Stimulated activated CD4-positive, alpha-beta T cell treated with anti-CD3 and anti-CD28 coated beads, TNF-alpha, amount 100 ng/mL, for 4 hours (primary cell): ENCODE data around the gene ATP2B2.

Experiments
- DNase-seq, 3 experiments: peaks; one replicate each; pipeline ENCODE4 v3.0.0-alpha.2; 2020; ENCODE audit warnings: low read depth in 3 of 3

The ATP2B2 gene

GRCh38 chr3:10328460-10329071 is 176.8 kb downstream of the ATP2B2 start:
- no peak for DNase-seq

DNA sequence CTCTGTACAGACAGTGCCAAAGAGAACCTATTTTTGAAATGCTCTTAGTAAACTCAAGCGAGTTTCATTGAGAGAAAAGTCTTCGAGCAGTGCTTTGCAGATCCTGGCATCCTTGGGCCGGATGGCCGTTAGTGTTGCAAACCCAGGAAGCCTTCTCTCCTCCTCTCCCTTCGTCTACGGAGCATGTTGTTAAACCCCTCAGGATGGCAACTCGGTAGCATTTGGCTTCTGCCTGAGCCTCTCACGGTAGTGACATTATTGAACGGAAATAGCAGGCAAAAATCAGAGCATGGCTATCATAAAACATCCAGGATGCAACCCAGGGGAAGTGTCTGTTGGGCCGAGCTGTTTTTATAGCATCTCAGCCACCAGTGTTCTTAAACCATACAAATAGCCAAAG is 177.8 kb downstream of the ATP2B2 start:
- no peak for DNase-seq

- DNase-seq: no peak
Observed at GRCh38 chr3:10322352-10322710, 183.1 kb downstream of the ATP2B2 start.

DNA sequence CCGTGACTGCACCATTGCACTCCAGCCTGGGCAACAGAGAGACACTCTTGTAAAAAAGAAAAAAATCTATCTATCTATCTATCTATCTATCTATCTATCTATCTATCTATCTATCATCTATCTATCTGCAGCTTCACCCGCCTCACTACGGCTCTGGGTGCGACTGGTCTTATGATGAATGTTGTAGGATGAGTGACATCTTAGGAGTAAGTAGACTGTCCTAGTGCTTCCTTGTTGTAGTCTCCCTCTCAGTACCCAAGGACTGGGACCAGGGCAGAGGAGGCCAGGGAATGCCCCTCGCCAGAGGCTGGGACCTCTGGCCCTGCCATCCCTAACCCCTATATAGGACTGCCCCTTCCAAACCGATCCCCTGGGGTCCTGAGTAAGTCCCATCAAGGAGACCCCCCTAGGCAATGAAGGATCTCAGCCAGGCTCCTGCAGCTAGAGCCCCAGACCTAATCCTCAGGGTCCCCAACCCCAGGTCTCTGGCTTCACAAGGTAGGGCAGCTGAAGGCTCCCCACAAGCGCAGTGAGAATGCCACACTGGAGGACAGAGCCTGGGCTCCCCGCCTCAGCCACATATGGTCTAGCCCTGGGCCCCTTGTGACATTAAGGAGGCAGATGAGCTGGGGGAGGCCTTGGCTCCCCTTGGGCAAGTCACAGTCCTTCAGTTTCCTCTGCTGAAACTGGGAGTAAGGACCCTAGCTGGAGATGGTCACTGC is 183.6 kb downstream of the ATP2B2 start:
- DNase-seq: no peak

DNA sequence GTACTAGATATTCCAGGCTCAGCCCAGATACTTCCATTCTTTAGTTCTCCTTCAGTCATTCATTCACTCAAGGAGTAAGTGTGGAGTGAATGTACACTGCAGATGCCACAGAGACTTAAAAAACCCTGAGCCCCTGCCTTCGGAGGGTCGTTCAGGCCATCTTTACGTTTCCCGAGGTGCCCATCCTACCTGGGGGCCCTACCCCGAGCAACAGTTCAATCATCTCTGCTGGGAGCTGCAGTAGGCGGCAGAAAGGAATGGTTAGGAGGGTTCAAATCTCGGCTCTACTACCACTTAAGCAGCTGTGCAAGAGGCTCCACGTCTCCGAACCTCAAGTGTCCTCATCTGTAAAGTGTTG is 185.1 kb downstream of the ATP2B2 start:
- no peak for DNase-seq

DNA sequence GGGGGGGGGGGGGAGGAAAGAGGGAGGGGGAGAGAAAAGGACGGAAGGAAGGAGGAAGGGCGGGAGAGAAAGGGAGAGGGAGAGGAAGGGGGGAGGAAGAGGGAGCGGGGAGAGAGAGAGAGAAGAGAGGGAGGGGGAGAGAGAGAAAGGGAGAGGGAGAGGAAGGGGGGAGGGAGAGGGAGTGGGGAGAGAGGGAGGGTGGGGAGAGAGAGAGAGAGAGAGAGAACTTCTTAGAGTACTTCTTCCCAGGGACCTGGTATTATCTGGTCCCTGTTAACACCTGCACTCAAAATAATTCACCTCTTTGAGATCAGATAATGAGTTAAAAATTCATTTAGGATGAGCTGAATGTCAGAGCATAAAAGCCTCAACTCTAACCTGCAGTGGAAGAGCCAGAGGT is 185.6 kb downstream of the ATP2B2 start:
- no peak for DNase-seq

- DNase-seq: no peak
Observed at GRCh38 chr3:10319251-10319650, 186.1 kb downstream of the ATP2B2 start.

- no peak for DNase-seq
Observed at GRCh38 chr3:10317961-10318350, 187.4 kb downstream of the ATP2B2 start.

DNA sequence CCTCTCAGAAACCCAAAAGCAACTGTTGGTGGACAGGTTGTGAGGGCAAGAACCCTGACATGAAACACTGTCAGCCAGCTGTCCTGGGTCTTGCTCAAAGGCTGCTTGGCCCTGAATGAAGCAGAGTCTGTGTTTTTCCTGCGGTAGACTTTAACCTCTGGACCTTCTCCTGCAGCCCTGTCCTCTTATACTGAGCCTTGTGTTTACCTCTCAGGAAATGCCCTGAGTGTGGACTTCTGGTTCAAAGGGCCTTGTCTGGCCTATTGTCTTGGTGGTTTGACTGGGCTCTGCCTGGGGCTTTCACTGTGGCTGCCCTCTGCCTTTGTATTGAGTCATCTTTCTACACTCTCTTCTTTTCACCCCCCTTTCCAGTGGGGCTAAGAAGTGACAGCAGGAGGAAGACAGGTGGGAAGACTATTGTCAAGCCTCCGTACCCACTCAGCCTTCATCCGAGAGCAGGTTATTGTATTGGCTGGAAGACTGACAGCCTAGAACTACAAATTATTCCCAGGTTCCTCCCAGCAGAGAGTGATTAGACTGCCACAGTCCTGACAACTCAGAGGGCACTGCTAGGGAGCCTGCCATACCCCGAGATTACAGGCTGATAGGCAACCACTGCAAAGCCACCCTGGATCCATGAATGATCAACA is 187.9 kb downstream of the ATP2B2 start:
- no peak for DNase-seq

- DNase-seq: no peak
Observed at GRCh38 chr3:10315771-10316344, 189.5 kb downstream of the ATP2B2 start.

GRCh38 chr3:10315101-10315500 is 190.3 kb downstream of the ATP2B2 start:
- DNase-seq: no peak

- DNase-seq: no peak
Observed at GRCh38 chr3:10312861-10313260, 192.5 kb downstream of the ATP2B2 start.

DNA sequence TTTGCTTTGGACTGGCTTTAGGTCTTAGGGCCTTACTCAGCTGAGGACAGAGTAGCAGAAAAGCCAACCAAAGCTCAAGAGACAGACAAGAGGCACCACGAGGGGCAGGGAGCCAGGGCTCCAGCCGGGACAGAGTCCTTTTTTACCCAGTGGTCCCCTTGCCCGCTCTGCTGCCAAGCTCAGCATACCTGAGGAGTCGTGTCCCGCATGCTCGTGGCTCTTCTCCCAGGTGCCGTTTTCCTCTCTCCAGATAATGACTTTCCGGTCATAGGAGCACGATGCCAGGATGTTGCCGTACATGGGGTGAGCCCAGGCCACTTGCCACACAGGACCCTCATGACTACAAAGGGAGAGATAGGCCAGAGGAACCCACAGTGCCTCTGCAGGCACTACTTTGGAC is 193.0 kb downstream of the ATP2B2 start:
- DNase-seq: no peak

DNA sequence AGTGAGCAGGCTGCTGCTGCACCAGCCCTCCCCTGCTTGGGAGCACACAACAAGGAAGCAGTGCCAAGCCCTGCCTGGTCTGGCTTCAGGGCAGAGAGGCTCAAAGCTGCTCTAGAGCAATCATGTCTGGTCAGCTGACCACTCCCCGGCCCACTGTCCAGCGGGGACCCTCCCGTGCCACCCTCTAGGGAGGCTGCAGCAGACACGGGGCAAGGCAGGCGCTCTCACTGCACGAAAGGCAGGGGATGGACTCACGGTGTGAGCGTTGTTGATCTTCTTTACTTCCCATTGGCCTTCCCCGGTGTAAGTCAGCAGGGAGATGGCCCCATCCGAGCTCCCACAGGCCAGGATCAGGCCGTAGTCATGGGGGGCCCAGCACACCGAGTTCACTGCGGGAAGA is 193.7 kb downstream of the ATP2B2 start:
- no peak for DNase-seq

GRCh38 chr3:10310578-10310977 is 194.8 kb downstream of the ATP2B2 start:
- DNase-seq: no peak

DNA sequence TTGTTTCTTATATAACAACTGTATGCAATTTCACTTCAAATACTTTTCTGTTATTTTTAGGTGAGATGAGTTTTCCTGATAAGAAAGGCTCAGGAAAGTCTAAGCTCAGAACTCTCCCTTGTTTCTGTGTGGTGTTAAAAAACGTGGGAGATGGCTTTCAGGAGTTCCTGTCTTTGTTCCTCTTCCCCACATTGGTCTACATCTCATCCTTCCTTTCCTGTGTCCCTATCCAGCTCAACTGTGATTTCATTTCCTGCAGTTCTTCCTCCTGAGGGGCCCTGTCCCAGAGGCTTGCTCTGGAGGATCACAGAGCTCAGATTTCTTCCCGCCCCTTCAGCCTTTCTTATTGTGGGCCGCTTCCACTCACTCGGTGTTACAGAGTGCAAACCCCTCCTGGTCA is 195.7 kb downstream of the ATP2B2 start:
- no peak for DNase-seq

DNA sequence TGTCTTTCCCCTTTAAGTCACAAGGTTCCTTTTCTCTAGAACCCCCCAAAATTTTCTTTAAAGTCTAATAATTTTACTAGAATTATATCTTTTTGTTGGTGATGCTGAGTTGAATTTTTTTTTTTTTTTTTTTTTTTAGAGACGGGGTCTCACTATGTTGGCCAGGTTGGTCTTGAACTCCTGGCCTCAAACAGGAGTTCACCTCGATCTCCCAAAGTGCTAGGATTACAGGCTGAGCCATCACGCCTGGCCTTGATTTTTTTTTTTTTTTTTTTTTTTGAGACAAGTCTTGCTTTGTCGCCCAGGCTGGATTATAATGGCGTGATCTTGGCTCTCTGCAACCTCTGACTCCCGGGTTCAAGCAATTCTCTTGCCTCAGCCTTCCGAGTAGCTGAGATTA is 196.7 kb downstream of the ATP2B2 start:
- no peak for DNase-seq

DNA sequence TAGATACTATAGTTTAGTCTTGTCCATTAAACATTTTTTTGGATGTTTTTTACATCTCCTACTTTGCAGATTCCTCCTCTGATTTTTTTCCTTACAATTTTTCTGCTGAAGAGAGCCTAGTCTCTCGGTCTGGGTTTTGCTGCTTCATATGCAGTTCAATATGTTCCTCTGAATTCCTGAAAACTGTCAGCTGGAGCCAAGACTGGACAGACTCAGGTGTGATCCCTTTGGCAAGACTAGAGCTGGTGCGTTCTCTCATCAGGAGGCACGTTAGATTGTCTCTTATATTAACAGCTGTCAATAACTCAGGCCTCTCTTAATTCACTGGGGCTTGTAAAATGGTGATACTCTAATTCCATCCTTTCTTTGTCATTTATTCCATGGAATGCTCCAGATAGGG is 199.2 kb downstream of the ATP2B2 start:
- DNase-seq: no peak

DNA sequence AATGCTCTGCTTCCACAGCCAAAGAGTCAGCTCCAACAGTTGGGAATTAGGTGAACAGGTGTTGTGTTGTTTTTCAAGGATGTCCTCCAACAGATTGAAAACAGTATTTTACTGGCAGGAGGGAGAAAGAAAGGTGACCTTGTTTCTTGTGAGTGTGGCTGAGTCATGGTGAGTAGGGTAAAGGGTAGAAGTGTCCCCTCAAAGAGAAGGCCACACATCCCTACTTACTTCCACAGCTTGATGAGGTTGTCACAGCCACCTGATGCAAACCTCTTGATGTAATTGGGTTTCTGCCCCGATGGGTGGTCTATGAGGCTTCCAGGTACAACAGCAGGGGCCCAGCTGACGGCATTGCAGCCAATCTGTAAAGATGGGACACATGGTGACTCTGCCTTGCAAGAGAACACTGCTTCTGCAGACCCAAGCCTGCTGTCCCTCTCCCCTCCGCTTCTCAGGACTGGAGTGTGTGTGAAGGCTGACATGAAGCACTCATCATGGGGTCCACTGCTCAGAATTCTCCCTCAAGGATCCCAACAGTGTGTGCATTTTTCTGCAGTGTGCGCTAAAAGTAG is 200.0 kb downstream of the ATP2B2 start:
- no peak for DNase-seq

GRCh38 chr3:10304905-10305304 is 200.5 kb downstream of the ATP2B2 start:
- DNase-seq: no peak

- no peak for DNase-seq
Observed at GRCh38 chr3:10303785-10304184, 201.6 kb downstream of the ATP2B2 start.

GRCh38 chr3:10303105-10303504 is 202.3 kb downstream of the ATP2B2 start:
- DNase-seq: no peak

GRCh38 chr3:10300087-10300486 is 205.3 kb downstream of the ATP2B2 start:
- no peak for DNase-seq
